SH-SY5Y (cell line): ENCODE measurements around the gene HOXD13.

ENCODE experiments used
- GATA2 ChIP-seq: IDR thresholded peaks from 2 replicates; pipeline ENCODE4 v1.6.1; 2011; ENCODE audit warnings: mild to moderate bottlenecking, low read depth, low read length
- GATA3 ChIP-seq: IDR thresholded peaks from 2 replicates; pipeline ENCODE4 v1.6.1; 2011; ENCODE audit warnings: low read depth, mild to moderate bottlenecking, low read length, moderate library complexity

Gene HOXD13

DNA sequence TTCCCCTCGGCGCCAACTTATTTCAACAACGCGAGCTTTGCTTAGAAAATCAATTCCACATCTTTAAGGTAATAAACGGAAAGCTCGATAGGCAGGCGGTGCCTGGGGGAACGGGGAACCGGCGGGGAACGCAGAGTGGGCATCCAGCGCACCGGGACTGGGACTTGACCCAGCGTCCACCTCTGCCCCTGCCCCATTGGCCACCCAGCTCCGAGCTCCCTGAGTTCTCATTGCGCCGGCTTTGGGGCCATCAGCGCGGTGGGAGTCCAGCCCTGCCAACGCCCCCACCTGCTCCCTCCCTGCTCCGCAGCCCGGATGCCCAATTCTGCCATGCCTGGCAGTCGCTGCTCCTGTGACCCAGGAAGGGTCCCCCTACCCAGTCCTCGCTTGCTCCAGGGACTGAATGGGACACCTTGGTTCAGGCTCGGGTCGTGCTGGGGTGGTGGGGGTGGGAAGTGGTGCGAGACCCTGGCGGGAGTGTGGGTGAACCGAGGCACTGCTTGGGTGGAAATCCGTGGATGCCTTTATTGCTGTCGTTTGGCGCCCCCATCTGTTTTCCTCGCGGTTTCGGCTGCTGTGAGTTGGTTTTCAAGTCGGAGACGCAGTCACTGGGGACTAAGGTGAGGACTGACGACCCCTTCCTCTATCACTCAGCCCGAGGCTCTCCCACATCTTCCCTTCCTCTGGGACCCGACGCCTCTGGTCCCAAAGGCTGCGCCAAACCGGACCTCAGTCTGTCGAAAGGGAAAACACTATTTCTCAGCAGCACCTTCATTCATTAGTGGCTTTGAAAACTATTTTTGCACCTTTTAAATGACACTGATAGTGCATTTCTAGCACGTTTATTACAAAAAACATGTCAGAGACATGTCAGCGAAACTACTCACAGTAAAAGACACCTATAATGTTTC, 6.4 kb upstream of the HOXD13 start:
- no peak for TF ChIP-seq GATA2
- TF ChIP-seq GATA3: no peak

DNA sequence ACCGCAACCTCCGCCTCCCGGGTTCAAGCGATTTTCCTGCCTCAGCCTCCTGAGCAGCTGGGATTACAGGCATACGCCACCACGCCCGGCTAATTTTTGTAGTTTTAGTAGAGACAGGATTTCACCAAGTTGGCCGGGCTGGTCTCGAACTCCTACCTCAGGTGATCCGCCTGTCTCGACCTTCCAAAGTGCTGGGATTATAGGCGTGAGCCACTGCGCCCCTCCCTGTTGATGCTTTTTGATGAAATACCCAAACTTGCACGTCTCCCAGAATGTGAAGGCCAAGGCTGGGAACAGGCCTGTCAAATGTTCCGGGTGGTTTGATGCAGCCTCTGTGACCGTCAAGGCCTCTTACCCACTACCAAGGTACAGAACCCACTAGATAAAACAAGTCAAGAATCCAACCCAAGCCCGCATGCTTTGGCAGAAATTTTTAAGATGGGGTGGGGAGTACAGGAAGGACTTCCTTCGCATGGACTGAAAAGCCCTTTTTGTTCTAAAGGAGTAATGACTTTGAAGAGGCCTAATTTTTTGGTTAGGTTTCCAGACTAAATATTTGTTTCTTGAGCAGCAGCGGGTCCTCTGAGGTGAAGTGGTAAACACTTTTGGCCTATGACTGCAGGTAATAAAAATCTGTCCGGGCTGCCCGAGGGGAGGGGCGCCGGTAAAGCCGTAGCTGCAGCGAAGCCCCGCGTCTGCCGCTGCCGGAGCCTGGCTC, 5.0 kb upstream of the HOXD13 start:
- TF ChIP-seq GATA2 (no peak), GATA3 (no peak)

DNA sequence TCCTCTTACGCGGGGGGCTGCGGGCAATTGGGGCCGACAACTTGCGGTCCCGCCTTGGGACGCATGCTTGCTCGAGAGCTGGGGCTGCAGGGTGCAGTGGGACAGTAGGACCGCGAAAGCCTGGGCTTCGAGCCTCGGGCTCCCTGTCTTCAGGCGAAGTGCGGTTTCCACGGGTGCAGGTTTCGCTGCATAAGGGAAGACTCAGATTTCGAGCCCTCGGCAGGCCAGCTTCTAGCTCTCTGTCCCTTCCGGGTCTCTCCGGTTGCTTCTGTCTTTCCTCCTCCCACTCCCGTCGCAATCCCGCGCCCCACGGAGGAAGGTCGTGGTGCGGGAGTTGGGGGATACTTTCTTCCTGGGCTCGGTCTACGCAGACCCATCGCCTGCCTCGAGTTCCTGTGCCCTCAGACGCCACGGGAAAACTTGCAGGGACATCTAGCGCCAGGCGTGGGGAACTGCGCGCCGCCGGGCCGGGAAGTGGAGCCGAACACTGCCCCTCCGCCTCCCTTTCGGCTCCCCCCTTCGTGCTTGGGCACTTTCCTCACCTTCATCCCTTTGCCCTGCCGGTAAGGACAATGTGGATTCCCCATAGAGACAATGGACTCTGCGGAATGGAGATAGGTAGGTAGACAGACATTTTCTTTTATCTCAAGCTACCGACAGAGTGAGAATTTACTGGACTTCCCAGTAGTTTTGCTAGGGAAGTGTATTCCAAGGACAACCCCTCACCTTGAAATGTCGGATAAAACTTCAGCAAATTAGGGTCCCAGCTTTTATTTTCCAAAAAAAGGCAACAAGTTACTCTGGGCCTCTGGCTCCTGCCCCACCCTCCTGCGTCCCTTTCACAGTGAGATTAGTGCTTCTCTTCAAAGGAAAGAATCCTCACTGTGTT, 4.2 kb upstream of the HOXD13 start:
- no peak for TF ChIP-seq GATA3
- no peak for TF ChIP-seq GATA2

DNA sequence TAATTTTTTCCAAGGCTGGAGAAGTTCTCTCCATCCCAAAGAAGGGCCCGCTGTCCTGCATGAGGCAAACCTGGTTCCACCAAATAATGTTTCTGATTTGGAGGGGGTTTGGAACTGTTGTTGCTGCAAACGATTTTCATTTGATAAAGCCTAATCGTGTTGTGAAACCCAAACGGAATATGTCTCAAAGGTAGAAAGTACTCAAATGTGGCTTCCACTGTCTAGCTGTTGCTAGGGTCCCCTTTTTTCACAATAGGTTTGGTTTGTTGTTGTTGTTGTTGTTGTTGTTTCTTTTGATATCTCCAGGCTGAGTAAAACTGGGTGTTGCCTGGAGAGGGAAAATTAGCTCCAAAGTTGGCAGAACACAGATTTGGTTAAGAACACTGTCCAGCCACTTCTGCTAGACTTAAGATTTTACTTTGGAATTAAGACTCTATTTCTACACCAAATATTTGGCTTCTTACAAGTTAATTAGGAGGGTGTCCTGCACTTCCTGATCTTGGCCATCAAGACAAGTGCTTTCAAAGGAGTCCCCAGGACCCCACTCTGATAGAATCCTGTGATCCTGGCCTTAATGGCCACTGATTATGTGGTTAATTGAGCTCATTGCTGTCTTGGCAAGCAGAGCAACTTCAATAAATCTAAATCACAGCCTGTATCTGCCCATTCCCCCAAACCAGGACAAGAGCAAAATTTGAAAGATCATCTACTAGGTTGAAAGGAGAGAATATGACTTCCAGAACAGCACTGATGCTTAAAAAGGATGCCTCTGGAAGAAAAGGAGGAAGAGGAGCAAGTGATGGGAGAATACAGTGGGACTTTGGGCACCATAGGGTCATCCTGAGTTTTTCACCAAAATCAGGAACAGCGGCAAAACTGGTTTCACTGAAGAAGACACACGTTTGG, 3.3 kb upstream of the HOXD13 start:
- TF ChIP-seq GATA2 (no peak), GATA3 (no peak)

DNA sequence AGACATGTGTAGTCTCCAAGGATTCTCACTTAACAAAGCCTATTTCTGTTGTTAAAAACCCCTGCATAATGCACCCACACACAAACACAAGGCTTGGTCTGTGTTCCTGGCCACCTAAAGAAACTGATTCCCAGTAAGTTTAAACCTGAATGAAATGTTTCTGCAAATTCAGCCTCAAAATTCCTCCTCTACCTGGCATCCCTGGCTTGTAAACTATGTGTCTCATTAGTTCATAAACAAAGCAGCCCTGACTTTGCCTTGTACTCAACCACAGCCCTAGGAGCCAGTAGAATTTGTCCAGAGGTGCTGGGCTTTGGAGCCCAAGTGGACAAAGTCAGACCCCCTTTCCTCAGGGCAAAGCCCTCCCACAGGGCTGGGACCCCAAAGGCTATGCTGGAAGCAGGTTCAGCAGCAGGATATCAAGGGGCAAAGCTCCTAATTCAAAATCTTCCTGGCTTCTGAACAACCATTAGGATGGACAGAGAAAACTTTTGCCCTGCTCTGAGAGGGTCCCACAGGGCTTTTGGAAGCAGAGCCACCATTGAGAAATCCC, 2.6 kb upstream of the HOXD13 start:
- TF ChIP-seq GATA3: no peak
- no peak for TF ChIP-seq GATA2

DNA sequence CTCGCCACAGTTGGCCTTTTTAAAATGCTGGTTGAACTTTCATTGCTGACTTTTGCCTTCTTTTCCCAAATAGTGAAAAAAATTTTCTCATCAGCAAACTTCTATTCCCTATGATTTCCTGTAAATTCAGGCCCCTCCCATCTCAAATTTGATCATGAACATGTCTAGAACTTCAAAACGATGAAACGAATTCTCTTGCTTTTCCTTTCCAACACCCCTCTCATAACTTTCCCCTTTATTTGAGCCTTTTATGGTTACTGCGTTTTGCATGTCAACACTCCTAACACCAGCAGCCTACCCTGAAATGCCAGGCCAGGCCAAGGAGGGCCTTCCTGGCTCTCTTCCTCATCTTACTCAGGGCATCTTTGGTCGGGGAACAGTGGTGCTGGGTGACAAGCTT, 1.7 kb upstream of the HOXD13 start:
- TF ChIP-seq GATA3 (no peak), GATA2 (no peak)

DNA sequence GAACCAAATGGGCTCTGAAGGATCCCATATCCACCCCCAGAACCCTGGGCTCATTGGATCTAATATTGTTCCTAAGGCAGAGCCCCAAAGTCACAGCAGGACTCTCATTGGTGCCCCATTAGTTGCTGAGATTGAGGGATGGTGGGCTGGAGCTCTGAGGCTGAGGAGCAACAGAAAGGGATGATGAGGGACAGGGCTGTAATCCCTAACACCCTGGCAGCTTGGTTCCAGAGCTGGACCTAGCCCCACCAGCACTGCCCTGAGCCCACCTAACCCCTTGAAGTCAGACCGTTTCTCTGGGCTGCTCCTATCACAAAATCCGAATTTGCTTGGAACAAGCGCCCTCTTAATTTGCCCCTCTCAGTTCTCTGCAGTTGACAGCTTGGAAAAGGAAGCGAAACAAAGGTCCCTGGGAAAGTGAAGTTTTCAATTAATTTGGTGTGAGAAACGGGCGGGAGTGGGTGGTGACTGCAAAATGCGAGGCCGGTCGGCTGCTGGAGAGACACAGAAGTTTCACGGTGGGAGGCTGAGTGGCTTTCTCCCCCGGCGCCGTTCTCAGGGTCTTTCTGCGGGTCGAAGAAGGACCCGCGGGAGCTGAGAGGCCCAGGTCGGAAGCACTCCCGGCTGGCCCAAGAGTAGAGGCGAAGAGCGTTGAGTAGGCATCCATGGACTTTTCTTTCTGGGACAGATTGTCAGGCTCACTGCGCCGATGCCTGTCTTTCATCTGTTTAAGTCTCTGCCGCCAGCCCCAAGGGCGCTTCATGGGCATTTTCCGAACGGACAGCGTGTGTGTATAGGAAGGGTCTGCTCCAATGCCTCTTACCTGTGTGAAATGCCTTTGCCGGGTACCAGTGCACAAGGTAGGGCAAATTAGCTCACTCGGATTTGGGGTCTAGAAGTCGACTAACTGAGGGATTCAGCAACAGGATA, 927 bp upstream of the HOXD13 start:
- TF ChIP-seq GATA3: no peak
- TF ChIP-seq GATA2: no peak

DNA sequence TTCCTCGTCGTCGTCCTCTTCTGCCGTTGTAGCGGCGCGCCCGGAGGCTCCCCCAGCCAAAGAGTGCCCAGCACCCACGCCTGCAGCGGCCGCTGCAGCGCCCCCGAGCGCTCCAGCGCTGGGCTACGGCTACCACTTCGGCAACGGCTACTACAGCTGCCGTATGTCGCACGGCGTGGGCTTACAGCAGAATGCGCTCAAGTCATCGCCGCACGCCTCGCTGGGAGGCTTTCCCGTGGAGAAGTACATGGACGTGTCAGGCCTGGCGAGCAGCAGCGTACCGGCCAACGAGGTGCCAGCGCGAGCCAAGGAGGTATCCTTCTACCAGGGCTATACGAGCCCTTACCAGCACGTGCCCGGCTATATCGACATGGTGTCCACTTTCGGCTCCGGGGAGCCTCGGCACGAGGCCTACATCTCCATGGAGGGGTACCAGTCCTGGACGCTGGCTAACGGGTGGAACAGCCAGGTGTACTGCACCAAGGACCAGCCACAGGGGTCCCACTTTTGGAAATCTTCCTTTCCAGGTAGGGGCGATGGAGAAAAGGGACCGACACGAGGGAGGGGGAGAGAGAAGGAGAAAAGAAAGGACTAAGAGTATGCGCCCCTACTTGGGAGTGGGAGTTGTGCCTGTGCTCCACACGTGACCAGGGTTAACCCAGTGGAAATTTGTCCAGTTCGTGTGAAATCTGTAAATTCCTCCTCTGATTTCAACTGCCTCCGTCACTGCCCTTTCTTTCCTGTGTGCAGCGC, 800 bp downstream of the HOXD13 start:
- no peak for TF ChIP-seq GATA2
- TF ChIP-seq GATA3: no peak

DNA sequence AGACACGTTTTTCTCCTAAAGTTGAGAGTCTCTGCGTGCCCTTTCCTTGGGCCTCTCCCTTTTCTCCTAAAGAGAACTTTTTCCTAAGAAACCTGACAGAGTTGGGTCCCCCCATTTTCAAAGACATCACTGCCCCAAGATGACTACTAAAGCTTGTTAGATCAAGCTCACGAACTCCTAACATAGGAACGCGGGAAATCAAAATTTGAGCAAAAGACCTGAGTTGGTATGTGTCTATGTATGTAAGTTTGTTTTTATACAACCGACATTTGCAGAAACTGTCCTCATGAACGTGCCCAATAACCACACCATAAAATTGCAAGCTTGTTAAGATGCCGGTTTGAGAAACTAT, 1.4 kb downstream of the HOXD13 start:
- TF ChIP-seq GATA2 (no peak), GATA3 (no peak)

DNA sequence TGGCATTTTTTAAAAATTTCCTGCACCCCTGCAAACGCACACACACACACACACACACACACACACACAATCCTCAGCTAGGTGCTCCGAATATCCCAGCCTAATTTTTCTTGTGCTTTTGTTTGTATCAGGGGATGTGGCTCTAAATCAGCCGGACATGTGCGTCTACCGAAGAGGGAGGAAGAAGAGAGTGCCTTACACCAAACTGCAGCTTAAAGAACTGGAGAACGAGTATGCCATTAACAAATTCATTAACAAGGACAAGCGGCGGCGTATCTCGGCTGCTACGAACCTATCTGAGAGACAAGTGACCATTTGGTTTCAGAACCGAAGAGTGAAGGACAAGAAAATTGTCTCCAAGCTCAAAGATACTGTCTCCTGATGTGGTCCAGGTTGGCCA, 1.8 kb downstream of the HOXD13 start:
- no peak for TF ChIP-seq GATA2
- TF ChIP-seq GATA3: no peak

DNA sequence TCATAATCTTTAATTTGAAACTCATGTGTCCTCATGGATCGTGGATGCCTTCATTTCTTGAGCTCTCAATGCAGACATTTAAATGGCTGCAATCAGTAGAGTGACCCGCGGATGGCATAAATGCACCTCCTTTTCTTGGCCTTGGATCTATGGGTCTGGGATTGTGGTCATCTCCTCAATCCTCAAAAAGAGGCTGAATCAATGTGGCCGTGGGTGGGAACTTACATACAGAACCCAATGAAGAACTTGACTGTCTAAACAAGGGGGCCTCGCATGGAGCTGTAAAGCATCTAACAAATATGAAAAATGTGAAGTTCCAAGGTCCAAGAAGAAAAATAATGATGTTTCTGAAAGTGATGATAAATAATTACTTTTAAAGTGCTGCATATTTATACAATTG, 2.9 kb downstream of the HOXD13 start:
- no peak for TF ChIP-seq GATA3
- TF ChIP-seq GATA2: no peak
